HG03135 (cell line): ENCODE data around the gene RASD1.
"Not testable (repeated sequence)": the region's sequence is repeated elsewhere in the genome, so short reads cannot be mapped to it uniquely, and the experiment has no call there.

Source experiments
- ATAC-seq: cut with Tn5 transposase; IDR thresholded peaks from one replicate; pipeline ENCODE4 v1.9.1; 2021; ENCODE audit warnings: mild to moderate bottlenecking, moderate library complexity; ENCODE audit not compliant: unreplicated experiment

The RASD1 gene

GRCh38 chr17:17497845-17498520, 1.8 kb upstream of the RASD1 start:
- ATAC-seq, result no peak

- ATAC-seq, result no peak
Measured at GRCh38 chr17:17497065-17497844, 1.1 kb upstream of the RASD1 start.

- ATAC-seq, result no peak
Measured at GRCh38 chr17:17495536-17496188, 533 bp downstream of the RASD1 start.

GRCh38 chr17:17494870-17495535, 1.2 kb downstream of the RASD1 start:
- ATAC-seq, result no peak

GRCh38 chr17:17494499-17494869, 1.7 kb downstream of the RASD1 start:
- ATAC-seq, result no peak

- no peak for ATAC-seq
Measured at GRCh38 chr17:17493986-17494466, 2.2 kb downstream of the RASD1 start.

GRCh38 chr17:17493249-17493985, 2.8 kb downstream of the RASD1 start:
- no peak for ATAC-seq

GRCh38 chr17:17492571-17492970, 3.6 kb downstream of the RASD1 start:
- ATAC-seq, result no peak

- ATAC-seq, result no peak
Measured at GRCh38 chr17:17492085-17492484, 4.1 kb downstream of the RASD1 start.

GRCh38 chr17:17491546-17491988, 4.6 kb downstream of the RASD1 start:
- ATAC-seq, result no peak

- ATAC-seq, result no peak
Measured at GRCh38 chr17:17491031-17491471, 5.1 kb downstream of the RASD1 start.

GRCh38 chr17:17487998-17488397, 8.2 kb downstream of the RASD1 start:
- ATAC-seq, result no peak

- not testable (repeated sequence) for ATAC-seq
Measured at GRCh38 chr17:17486416-17486815, 9.8 kb downstream of the RASD1 start.

- ATAC-seq, result no peak
Measured at GRCh38 chr17:17485420-17485819, 10.8 kb downstream of the RASD1 start.

- ATAC-seq, result no peak
Measured at GRCh38 chr17:17484451-17484899, 11.7 kb downstream of the RASD1 start.

- no peak for ATAC-seq
Measured at GRCh38 chr17:17481860-17482259, 14.3 kb downstream of the RASD1 start.

- no peak for ATAC-seq
Measured at GRCh38 chr17:17480593-17481148, 15.5 kb downstream of the RASD1 start.

- ATAC-seq, result no peak
Measured at GRCh38 chr17:17479209-17479608, 17.0 kb downstream of the RASD1 start.

GRCh38 chr17:17476865-17477467, 19.2 kb downstream of the RASD1 start, which contains the start of gene MED9:
Gene MED9 (plus strand): TSS chr17:17477000. CDS start chr17:17477042, 42 bp downstream.
- peak; percentile 83 for ATAC-seq
